NB4 (cell line): ENCODE results near the gene HSD17B2.

Experiments used
- CTCF ChIP-seq: IDR thresholded peaks from one replicate; pipeline ENCODE4 v1.5.1; 2012; ENCODE audit warnings: low read depth, low read length
- POLR2A ChIP-seq: IDR thresholded peaks from 2 replicates; pipeline ENCODE4 v1.6.1; 2011; ENCODE audit warnings: mild to moderate bottlenecking; ENCODE audit not compliant: insufficient read length; ENCODE audit errors: extremely low read depth

DNA sequence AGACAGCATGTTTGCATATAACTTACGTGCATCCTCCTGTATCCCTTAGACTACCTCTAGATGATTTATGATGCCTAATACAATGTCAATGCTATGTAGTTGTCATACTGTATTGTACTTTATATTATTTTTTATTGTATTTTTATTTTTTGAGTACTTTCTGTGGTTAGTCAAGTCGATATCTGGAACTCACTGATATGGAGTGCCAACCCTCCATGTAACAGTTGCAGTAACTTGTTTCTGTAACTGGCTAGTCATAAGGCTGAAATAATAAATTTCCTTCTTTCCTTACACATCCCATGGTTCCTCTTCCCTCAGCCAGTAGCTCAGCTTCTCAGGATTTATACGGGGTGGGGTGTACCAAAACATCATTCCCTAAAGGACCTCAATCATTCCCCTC lies 111.5 kb downstream of the HSD17B2 start:
- TF ChIP-seq CTCF: no peak
- TF ChIP-seq POLR2A: no peak
